ENCODE measurements around the gene DGKG.

Gene DGKG

GRCh38 chr3:186166491-186167288, 195.3 kb downstream of the DGKG start:
- no peak overlapping the region for H3K4me3 ChIP-seq (replicated peaks; ENCODE audit: low read depth, low read length)
- TF ChIP-seq, protein P1, sequence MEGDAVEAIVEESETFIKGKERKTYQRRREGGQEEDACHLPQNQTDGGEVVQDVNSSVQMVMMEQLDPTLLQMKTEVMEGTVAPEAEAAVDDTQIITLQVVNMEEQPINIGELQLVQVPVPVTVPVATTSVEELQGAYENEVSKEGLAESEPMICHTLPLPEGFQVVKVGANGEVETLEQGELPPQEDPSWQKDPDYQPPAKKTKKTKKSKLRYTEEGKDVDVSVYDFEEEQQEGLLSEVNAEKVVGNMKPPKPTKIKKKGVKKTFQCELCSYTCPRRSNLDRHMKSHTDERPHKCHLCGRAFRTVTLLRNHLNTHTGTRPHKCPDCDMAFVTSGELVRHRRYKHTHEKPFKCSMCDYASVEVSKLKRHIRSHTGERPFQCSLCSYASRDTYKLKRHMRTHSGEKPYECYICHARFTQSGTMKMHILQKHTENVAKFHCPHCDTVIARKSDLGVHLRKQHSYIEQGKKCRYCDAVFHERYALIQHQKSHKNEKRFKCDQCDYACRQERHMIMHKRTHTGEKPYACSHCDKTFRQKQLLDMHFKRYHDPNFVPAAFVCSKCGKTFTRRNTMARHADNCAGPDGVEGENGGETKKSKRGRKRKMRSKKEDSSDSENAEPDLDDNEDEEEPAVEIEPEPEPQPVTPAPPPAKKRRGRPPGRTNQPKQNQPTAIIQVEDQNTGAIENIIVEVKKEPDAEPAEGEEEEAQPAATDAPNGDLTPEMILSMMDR (IDR thresholded peaks at IDR 0.05; ENCODE audit: low read length, missing control alignments), result no peak
- DNase-seq (ENCODE audit: low read depth), result no peak

GRCh38 chr3:186166036-186166435, 196.0 kb downstream of the DGKG start:
- no peak overlapping the region for H3K4me3 ChIP-seq (replicated peaks; ENCODE audit: low read depth, low read length)
- DNase-seq (ENCODE audit: low read depth), result no peak
- TF ChIP-seq, protein P1 (IDR thresholded peaks at IDR 0.05; ENCODE audit: low read length, missing control alignments), result no peak

DNA sequence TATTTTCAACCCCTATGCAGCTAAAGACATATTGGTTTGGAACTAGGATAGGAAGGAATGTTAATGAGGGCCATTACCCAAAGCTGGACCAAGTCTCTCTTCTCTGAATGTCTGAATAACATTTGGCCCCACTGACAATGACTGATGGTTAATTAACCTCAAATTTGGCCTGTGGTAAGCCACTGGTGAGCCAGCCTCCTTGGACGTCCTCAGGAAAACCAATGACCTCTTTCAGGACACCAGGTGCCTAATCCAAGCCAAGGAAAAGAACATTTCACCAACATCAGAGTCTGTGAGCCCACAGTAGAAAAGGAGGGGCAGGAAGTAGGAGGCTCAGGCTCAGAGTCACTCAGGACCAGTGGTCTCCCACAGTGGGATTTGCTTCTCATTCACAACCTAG, 196.7 kb downstream of the DGKG start:
- DNase-seq (ENCODE audit: low read depth), result no peak
- TF ChIP-seq, protein P1 (IDR thresholded peaks at IDR 0.05; ENCODE audit: low read length, missing control alignments), result no peak
- no peak overlapping the region for H3K4me3 ChIP-seq (replicated peaks; ENCODE audit: low read depth, low read length)

DNA sequence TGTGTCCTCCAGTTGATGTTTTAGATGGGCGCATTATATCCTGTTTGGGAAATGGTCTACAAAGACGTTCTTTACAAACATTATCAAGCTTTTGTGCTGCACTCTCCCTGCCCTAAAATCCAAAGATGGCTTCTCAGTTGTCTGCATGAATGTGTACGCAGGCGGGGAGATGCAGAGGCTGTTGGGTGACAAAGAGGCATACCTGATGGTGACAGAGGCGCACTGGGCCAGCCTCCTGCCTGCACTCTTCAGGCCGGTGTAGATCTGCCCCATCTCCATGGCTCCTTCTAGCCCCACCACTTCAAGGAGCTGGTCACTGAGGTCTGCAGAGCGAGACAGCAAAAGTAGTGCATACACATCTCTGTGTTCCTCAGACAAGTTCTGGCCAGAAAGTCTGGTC, 197.3 kb downstream of the DGKG start:
- no peak for DNase-seq (ENCODE audit: low read depth)
- TF ChIP-seq, protein P1 (IDR thresholded peaks at IDR 0.05; ENCODE audit: low read length, missing control alignments), result no peak
- no peak overlapping the region for H3K4me3 ChIP-seq (replicated peaks; ENCODE audit: low read depth, low read length)

DNA sequence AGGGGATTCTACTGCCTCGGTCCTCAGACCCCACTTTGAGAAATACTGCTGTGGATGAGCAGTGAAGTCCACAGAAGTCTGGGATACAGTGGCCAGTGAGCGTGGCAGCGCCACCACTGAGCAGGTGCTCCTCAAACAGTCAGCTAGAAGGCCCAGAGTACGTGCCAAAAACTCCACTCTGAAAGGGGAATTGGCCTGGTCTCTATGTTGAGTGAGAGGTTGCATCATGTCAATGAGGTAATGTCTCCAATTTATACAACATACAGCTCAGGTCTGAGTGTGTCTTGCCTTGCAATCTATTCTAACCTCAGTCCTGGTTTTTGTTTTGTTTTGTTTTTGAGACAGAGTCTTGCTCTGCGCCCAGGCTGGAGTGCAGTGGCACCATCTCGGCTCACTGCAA, 199.8 kb downstream of the DGKG start:
- no peak overlapping the region for H3K4me3 ChIP-seq (replicated peaks; ENCODE audit: low read depth, low read length)
- TF ChIP-seq, protein P1 (IDR thresholded peaks at IDR 0.05; ENCODE audit: low read length, missing control alignments), result no peak
- DNase-seq (ENCODE audit: low read depth), result no peak

DNA sequence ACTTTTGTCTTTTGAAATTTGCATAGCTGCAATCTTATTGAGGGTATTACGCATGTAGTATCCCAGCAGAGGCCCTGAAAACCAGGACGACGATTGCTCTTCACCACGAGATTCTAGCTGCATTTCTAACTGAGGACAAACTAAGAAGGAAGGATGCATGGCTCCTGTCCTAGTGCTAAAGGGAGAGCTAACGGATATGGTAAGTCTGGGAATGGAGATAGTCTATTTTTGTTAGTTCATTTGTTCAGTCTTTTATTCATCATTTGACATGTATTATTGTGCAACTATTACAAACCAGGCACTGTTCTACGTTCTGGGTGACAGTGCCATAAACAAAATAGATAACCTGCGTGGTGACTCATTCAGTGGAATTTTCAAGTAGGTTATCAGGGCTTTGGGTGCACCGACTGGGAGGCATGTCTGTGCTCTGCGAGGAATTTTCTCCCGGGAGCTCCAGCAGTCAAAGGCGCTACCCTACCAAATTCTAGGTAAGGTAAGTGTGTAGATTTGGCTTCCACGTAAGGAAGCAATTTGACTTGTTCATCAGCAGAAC, 201.3 kb downstream of the DGKG start:
- TF ChIP-seq, protein P1 (IDR thresholded peaks at IDR 0.05; ENCODE audit: low read length, missing control alignments), result no peak
- peak; percentile 9 for DNase-seq (ENCODE audit: low read depth)
- no peak overlapping the region for H3K4me3 ChIP-seq (replicated peaks; ENCODE audit: low read depth, low read length)

DNA sequence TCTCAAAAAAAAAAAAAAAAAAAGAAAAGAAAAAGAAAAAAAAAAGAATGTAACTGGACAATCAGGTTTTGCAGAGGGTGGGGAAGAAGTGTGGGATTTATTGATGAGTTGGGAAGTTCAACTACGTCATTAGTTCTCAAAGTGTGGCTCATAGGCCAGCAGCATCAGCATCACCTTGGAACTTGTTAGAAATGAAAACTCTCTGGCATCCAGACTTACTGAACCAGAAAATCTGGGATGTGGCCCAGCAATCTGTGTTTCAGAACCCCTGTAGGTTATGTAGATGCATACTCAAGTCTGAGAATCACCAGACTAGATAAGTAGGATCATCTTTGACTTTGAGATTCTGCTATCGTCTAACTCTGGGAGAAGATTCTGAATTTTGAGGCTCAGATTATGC, 207.4 kb downstream of the DGKG start:
- no peak overlapping the region for H3K4me3 ChIP-seq (replicated peaks; ENCODE audit: low read depth, low read length)
- DNase-seq (ENCODE audit: low read depth), result no peak
- TF ChIP-seq, protein P1 (IDR thresholded peaks at IDR 0.05; ENCODE audit: low read length, missing control alignments), result no peak

Measured in fibroblast of pulmonary artery (primary cell).